Activated CD4-positive, alpha-beta T cell treated with anti-CD3 and anti-CD28 coated beads for 48 hours (primary cell): ENCODE data around the gene FLAD1.
"Not testable (repeated sequence)": the region's sequence is repeated elsewhere in the genome, so short reads cannot be mapped to it uniquely, and the experiment has no call there.

Source experiments
- DNase-seq: peaks from one replicate; pipeline ENCODE4 v3.0.0-alpha.2; 2020

FLAD1 gene

DNA sequence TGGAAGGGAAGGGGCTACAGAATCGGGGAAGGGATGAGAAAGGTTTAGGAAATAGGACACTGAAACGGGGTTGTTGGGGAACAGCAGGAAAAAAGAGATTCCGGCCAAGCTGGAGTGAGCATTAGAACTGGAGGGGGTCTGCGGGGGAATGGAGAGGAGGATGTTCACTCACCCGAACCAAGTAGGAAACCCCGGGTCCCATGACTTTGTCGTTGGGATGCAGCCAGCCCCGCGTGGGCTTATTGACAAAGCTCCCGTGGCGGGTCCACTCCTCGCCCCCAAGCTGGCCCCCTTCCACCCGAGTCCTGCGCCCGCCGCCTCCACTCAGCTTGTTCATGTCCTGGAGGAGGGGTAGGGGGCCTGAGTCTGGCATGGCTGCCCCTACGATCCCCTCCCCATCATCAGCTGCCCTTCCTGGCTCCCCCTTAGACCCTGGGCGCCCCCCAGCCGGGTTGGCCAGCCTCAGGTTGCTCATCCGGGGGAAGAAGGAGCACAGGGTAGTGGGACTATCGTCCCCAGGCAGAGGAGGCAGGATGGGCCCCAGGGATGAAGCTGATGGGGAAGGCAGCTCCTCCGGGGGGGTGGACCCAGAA is 13.2 kb upstream of the FLAD1 start:
- DNase-seq, result no peak

- DNase-seq, result peak; percentile 70
These were observed 12.4 kb upstream of the FLAD1 start, which contains the start of gene SHC1 for GRCh38 chr1:154970631-154971340. Gene SHC1 (minus strand): TSS chr1:154970747. CDS start chr1:154970526, 221 bp downstream.

DNA sequence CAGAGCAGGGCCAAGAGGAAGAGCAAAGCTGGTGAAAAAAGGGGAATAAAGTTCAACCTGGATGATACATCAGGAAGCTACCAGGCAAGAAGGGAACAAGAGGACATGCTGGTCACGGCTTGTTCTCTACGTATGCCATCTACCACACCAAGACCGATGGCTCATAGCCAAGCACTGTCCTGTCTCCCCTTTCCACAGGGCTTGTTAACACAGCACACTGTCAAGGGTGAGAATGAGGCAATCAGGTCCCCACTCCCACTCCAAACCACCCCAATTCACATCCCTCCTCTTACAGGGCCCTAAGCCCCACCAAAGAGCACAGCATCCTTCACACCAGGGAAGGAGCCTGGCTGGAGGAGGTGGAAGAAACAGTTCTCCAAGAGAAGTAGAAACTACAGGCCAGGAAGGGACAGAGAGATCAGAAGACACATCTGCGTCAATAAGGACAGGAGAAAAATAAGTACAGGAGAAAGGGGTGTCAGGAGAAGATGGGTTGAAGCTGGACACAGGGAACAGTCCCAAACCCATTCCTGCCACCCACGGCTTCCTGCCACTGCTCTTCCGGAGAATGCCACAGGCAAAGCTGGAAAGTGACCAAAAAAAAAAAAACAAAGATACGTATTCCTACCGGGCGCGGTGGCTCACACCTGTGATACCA is 11.7 kb upstream of the FLAD1 start:
- DNase-seq, result no peak

- DNase-seq, result no peak
These were observed 11.0 kb upstream of the FLAD1 start for GRCh38 chr1:154972213-154972516.

DNA sequence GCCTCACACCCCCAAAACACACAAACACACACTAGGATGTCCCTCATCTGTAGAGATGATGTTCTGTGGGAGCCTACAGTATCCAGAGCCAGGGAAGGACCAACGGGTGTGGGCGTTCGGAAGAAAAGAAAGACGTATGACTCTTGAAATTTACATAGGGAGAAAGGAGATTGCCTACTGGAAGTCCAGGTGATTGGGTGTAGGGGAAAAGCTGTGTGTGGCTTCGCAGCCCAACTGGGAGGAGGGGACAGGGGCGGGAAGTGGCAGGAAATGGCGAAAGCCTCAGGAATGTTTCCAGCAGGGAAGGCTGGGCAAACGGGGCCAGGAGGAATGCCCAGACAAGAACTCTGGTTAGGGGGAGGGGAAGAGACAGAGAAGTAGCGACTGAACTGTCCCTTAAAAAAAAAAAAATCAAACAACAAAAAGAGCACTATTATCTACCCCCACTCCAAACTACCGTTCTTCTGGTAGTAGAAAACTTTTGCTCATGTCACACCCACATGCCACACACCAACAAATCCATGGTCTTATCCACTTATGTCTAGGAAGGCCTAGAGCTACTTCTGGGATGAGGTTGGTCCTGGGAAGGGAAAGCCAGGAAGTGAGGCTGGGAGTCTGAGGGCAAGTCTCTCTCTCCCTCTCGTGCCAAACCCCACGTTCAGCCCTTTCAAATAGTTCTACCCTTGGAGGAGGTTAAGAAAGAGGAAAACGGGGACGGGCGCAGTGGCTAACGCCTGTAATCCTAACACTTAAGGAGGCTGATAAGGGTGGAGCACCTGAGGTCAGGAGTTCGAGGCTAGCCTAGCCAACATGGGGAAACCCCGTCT is 10.4 kb upstream of the FLAD1 start:
- DNase-seq, result no peak

- peak; percentile 98 for DNase-seq
These were observed 9.6 kb upstream of the FLAD1 start for GRCh38 chr1:154973344-154974101.

DNA sequence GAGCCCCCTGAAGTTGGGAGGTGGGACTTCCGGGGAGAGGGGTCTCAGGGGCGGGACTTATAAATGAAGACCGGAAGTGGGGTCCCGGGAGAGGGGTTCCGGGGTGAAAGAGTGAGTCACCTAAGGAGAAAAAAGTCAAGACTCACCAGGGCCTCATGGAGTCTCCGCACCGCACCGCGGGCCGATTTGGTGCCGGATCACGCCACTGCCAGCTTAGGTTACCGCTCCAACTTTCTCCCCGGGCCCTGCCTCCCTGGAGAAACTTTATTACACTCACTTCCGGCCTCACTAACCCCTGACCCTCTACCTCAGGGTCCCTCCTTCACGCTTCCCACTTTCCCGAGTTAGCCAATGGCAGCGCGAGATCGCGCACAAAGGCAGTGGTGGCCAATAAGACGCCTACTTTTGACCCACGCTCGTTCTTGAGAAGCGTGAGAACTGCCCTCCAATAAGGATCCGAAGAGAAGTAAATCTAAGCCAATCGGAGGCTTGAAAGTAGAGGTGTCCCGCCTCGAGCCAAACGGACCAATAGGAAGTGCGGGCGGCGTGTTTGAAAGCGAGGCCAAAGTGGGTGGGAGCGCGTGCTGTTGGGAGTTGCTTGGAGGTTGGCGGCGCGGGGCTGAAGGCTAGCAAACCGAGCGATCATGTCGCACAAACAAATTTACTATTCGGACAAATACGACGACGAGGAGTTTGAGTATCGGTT is 8.9 kb upstream of the FLAD1 start, which contains the start of gene CKS1B:
Gene CKS1B, plus strand, starts transcription at position 580 of the 706 bp plus-strand sequence. Its CDS starts 65 bp downstream, at position 645.
- DNase-seq, result peak; percentile 97

GRCh38 chr1:154974808-154975408 is 8.2 kb upstream of the FLAD1 start:
- peak; percentile 96 for DNase-seq

DNA sequence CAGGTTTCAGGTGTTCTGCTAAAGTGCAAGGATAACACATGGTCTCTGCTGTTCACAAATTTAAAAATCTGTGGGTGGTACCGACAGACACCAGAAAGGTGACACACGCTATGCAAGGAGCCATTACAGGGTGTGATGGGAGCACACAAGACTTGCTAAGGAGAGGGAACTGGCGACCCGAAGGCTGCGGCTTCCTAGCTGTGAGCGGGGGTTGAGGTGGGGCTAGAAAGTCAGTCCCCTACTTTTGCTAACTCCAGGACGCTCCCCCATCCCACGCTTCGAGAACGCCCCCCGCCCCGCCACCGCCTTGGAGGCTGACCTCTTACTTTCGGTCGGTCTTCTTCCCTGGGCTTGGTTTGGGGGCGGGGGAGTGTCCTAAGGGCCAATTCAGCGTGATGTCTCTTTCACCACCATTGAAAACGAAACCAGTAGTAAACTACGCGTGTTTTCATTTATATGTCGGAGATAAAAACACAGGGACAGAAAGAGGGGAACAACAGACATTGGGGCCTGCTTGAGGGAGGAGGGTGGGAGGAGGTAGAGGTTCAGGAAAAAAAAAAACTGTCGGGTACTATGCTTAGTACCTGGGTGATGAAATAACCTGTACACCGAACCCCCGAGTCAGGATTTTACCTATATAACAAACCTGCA is 7.6 kb upstream of the FLAD1 start:
- peak; percentile 73 for DNase-seq

DNA sequence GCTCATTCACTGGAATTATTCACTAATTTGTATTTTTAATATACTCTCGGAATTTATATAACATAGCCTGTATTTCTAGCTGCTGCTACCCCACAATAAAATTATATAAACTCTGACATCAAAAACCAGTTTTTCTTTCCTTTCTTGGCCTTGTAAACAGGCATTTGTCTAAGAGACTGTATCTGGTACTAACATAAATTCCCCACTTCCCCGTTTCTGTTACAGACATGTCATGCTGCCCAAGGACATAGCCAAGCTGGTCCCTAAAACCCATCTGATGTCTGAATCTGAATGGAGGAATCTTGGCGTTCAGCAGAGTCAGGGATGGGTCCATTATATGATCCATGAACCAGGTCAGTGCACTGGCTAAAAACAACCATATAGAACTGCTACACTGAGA is 5.4 kb upstream of the FLAD1 start:
- not testable (repeated sequence) for DNase-seq

- DNase-seq, result no peak
These were observed 4.8 kb upstream of the FLAD1 start for GRCh38 chr1:154978360-154978759.

DNA sequence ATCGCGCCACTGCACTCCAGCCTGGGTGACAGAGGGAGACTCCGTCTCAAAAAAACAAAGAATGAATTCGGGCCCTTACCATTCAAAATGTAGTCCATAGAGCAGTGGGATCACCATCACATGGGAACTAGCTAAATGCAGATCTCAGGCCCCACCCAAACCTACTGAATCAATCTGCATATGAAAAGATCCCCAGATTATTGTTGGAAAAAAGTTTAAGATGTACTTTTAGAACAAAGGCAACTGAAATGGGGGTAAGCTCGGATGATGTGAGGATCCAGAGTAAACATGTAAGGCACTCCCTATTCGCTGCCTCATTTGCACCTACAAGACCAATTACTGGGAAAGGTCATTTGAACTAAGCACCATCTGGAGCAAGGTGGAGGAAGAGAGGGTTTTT is 803 bp upstream of the FLAD1 start:
- DNase-seq, result no peak

DNA sequence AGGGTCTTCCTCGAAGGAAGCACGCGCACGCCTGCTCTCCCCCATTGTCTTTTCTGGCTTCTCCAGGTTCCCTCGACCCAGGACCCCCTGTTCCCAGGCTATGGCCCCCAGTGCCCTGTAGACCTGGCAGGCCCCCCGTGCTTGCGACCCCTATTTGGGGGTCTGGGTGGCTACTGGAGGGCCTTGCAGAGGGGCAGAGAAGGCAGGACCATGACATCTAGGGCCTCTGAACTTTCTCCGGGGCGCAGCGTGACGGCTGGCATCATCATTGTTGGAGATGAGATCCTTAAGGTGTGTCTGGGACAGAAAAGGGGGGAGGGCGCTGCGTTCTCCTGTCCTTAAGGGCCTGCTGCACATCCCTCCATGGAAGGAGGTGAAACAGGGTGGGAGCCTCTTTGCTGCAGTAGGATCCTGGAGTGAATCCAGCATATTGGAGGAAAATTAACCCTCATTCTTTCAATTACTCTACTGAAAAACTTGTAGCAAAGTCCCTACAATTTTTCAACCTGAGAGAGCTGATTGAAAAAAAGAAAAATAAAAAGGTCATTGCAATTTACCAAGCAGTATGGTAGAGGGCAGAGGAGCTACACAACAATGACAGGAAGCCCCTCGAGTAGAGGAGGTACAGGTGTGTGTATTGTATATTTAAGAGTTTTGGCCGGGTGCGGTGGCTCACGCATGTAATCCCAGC is 777 bp downstream of the FLAD1 start:
- DNase-seq, result peak; percentile 18

- not testable (repeated sequence) for DNase-seq
These were observed 3.6 kb downstream of the FLAD1 start for GRCh38 chr1:154986736-154987135.

DNA sequence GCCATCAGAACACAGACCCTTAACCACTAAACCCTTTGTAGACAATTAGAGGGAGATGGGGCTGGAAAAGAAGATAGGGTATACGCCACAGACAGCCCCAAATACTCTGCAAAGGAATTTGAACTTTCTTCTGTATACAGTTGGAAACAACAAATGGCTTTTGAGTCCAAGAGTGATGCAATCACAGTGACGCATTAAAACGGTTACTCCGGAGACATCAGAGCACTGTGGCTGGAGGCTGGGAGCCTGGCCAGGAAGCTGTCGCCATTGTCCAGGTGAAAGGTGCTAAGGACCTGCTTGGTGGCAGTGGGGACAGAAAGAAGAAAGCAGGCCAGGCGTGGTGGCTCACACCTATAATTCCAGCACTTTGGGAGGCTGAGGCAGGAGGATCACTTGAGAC is 4.2 kb downstream of the FLAD1 start:
- DNase-seq, result no peak

- DNase-seq, result no peak
These were observed 5.2 kb downstream of the FLAD1 start for GRCh38 chr1:154988058-154988954.

- DNase-seq, result no peak
These were observed 6.2 kb downstream of the FLAD1 start for GRCh38 chr1:154989195-154989860.

GRCh38 chr1:154990276-154990675 is 7.1 kb downstream of the FLAD1 start:
- no peak for DNase-seq
